GM12878 (cell line): ENCODE results near the gene HIF1AN. TPM values are rescaled to one million over a fixed set of nuclear protein-coding genes. Genes with fewer than 3 reads are reported as not detected.
A peak's percentile ranks its signal among the peaks of the same experiment; 100 is the strongest.

Experiments
- ATAC-seq: fragments of 200-7000 bp; cut with Tn5 transposase; 3 replicates; pipeline ENCODE4 v1.9.1; 2020; ENCODE audit warnings: mild to moderate bottlenecking, moderate library complexity
- BruUV-seq: library from RNA; stranded (reverse); fragments of 400-500 nt; replicated peaks from 2 replicates; lab custom pipeline; 2021; lab: Mats Ljungman, UMichigan
- CTCF ChIA-PET: fragments of 300-600 bp; sonication (Branson Sonifier 250); formaldehyde crosslinking; extraction: SDS; loops from one replicate; lab custom pipeline; 2021; ENCODE audit warnings: inconsistent platforms; lab: Yijun Ruan, JAX
- POLR2A ChIA-PET: fragments of 350-600 bp; formaldehyde crosslinking; extraction: SDS; loops from one replicate; lab custom pipeline; 2021; ENCODE audit warnings: inconsistent platforms; lab: Charles Lee
- RAD21 ChIA-PET: fragments of 300-600 bp; sonication (Branson Sonifier 250); formaldehyde crosslinking; loops from one replicate; lab custom pipeline; 2023; ENCODE audit warnings: antibody characterized with exemption; ENCODE audit not compliant: unreplicated experiment; lab: Charles Lee
- SMC1A ChIA-PET: fragments of 300-600 bp; sonication (Branson Sonifier 250); formaldehyde crosslinking; loops from one replicate; lab custom pipeline; 2023; ENCODE audit not compliant: unreplicated experiment, uncharacterized antibody; lab: Charles Lee
- DNase-seq: peaks from one replicate; pipeline ENCODE4 v3.0.0-alpha.2; 2011; ENCODE audit warnings: low read depth, low spot score
- FAIRE-seq: peaks from 3 replicates; lab custom pipeline; 2011; peaks lifted over from hg19 to GRCh38; lab: Jason Lieb, UNC
- H2AFZ ChIP-seq: 2 replicates; pipeline ENCODE4 v1.6.0; 2011; ENCODE audit warnings: low read depth, low read length, control low read depth; ENCODE audit not compliant: control insufficient read depth
- H3K27ac ChIP-seq: 2 replicates; pipeline ENCODE4 v1.5.1; 2011; ENCODE audit warnings: control low read depth; ENCODE audit not compliant: control insufficient read depth, insufficient read depth
- H3K27me3 ChIP-seq, 2 experiments: replicated peaks in 1 of 2; 2 replicates each; pipeline versions ENCODE4 v1.6.0 to v1.6.1; 2011; ENCODE audit warnings: low read length in 1 of 2; ENCODE audit not compliant: control insufficient read depth in 2 of 2, insufficient read depth in 2 of 2
- H3K36me3 ChIP-seq, 2 experiments: 2 replicates each; pipeline ENCODE4 v1.5.1; 2011; ENCODE audit warnings: low read length in 1 of 2; ENCODE audit not compliant: control insufficient read depth in 2 of 2, insufficient read depth in 2 of 2
- H3K4me1 ChIP-seq: 2 replicates; pipeline ENCODE4 v1.6.1; 2011; ENCODE audit warnings: mild to moderate bottlenecking, low read length, moderate library complexity, mixed read lengths; ENCODE audit not compliant: control insufficient read depth, insufficient read depth
- H3K4me2 ChIP-seq: 2 replicates; pipeline ENCODE4 v1.6.0; 2011; ENCODE audit warnings: control low read depth; ENCODE audit not compliant: control insufficient read depth, insufficient read depth
- H3K4me3 ChIP-seq: fragments of 200-600 bp; sonication (generic); 2 replicates; pipeline ENCODE4 v1.5.1; 2016
- H3K79me2 ChIP-seq: 2 replicates; pipeline ENCODE4 v1.6.0; 2011; ENCODE audit warnings: low read length; ENCODE audit not compliant: control insufficient read depth, insufficient read depth
- H3K9ac ChIP-seq: 2 replicates; pipeline ENCODE4 v1.8.0; 2011; ENCODE audit warnings: low read length, control low read depth, mixed read lengths; ENCODE audit not compliant: control insufficient read depth, insufficient read depth
- H3K9me3 ChIP-seq: replicated peaks from 3 replicates; pipeline ENCODE4 v1.5.1; 2011; ENCODE audit warnings: mild to moderate bottlenecking, low read length; ENCODE audit not compliant: control insufficient read depth, insufficient read depth
- H4K20me1 ChIP-seq: 2 replicates; pipeline ENCODE4 v1.6.0; 2011; ENCODE audit not compliant: control insufficient read depth, insufficient read depth
- CTCF ChIP-seq, 3 experiments: IDR thresholded peaks in 2 of 3; conservative IDR thresholded peaks in 1 of 3; 2 replicates each; pipeline ENCODE4 v1.5.1; 2011; ENCODE audit warnings: low read depth in 3 of 3, low read length in 3 of 3, mild to moderate bottlenecking in 3 of 3, control low read depth in 2 of 3, moderate library complexity in 2 of 3, inconsistent platforms in 1 of 3, mixed read lengths in 1 of 3; ENCODE audit not compliant: control insufficient read depth in 2 of 3, insufficient read depth in 1 of 3; ENCODE audit errors: extremely low read depth in 1 of 3
- HDGF ChIP-seq: fragments of 450-650 bp; IDR thresholded peaks from 2 replicates; pipeline ENCODE4 v1.6.1; 2016; ENCODE audit warnings: antibody characterized with exemption
- JUNB ChIP-seq: IDR thresholded peaks from 2 replicates; pipeline ENCODE4 v1.6.1; 2016; ENCODE audit warnings: antibody characterized with exemption, mild to moderate bottlenecking
- SIX5 ChIP-seq: IDR thresholded peaks from 2 replicates; pipeline ENCODE4 v1.6.1; 2011; ENCODE audit warnings: mild to moderate bottlenecking, low read depth, low read length, moderate library complexity; ENCODE audit not compliant: severe bottlenecking
- WRNIP1 ChIP-seq: IDR thresholded peaks from 2 replicates; pipeline ENCODE4 v1.6.1; 2011; ENCODE audit warnings: low read depth, low read length, improper control_type of control experiment, borderline replicate concordance
- ZSCAN29 ChIP-seq: fragments of 450-650 bp; IDR thresholded peaks from 2 replicates; pipeline ENCODE4 v1.6.1; 2017; ENCODE audit warnings: mild to moderate bottlenecking, moderate library complexity
- WGBS: methylation state at CpG from one replicate; pipeline ENCODE4 v1.1.6; 2016; ENCODE audit warnings: low lambda C conversion rate; ENCODE audit not compliant: insufficient replicate concordance, insufficient coverage; ENCODE audit errors: missing lambda C conversion rate; 5-methylcytosine and 5-hydroxymethylcytosine counted together
- in situ Hi-C: fragments of 300-500 bp; cut with MboI; formaldehyde crosslinking; loops from 9 replicates; pipeline ENCODE4 v1.14.3; 2018; ENCODE audit warnings: mixed read lengths
- intact Hi-C: fragments of 100-400 bp; cut with micrococcal nuclease; formaldehyde crosslinking; loops from one replicate; pipeline ENCODE4 v1.14.2; 2022; ENCODE audit not compliant: unreplicated experiment
- polyA plus RNA-seq, 11 experiments: library from polyadenylated mRNA; depleted of rRNA in 4 of 11; unstranded in 6 of 11; stranded (reverse) in 5 of 11; fragments of >200 nt; fragmentation: Nextera tagmentation in 4 of 11; fragmentation: Illumina TruSeq in 1 of 11; extraction: Ambion mirVana in 4 of 11; extraction: Trizol in 1 of 11; gene quantifications; 1 replicate in 1 of 11; 2 replicates in 10 of 11; pipeline versions ENCODE4 v1.2.1 to v1.2.3, GENCODE V29; 2011 to 2016; ENCODE audit warnings: inconsistent platforms in 2 of 11, missing spikeins in 2 of 11, low read depth in 1 of 11
- total RNA-seq, 4 experiments: library from RNA; depleted of rRNA in 3 of 4; stranded (reverse); fragments of >200 nt in 3 of 4; fragmentation: Illumina TruSeq in 1 of 4; extraction: Trizol in 1 of 4; gene quantifications; 2 replicates each; pipeline versions ENCODE4 v1.2.1 to v1.2.3, GENCODE V29; 2013 to 2021

HIF1AN gene
- total and polyA plus RNA-seq, 10 of the 15 experiments (the other 5 are each of a cell fraction or from before 2014, with no cell fraction given) = 1.9 to 37.2 (median 15.2) TPM

GRCh38 chr10:100516847-100517246 lies 18.9 kb upstream of the HIF1AN start:
- Histone ChIP-seq H3K79me2 (no peaks in the 10 kb centered on the region), H3K4me2 (no peak overlapping the region), H3K4me3 (no peak overlapping the region), H2AFZ (no peak overlapping the region), H4K20me1 (no peaks in the 10 kb centered on the region), H3K36me3 (no peaks in the 10 kb centered on the region; a peak in 2 of 4 replicates), H3K27me3 (no peaks in the 10 kb centered on the region), H3K9ac (no peak overlapping the region), H3K9me3 (no peaks in the 10 kb centered on the region), H3K27ac (no peak overlapping the region), H3K4me1 (no peaks in the 10 kb centered on the region)
- CTCF ChIA-PET = interaction anchor here (0.7 to 3.5 kb wide), 11 partner anchors 8 to 670 kb away, joined by 3 to 49 read pairs (median 28); partner anchors contain the start of genes HIF1AN and SCD
- no peak for FAIRE-seq
- RAD21 ChIA-PET = interaction anchor here (1.0 kb wide), 1 partner anchor 39 kb away, joined by 3 read pairs; no protein-coding TSS in a partner anchor
- BruUV-seq = no TSS peak
- 97% methylated on average over 2 of the region's 2 CpGs for WGBS
- SMC1A ChIA-PET = interaction anchor here (2.4 to 3.8 kb wide), 2 partner anchors 10 to 139 kb away, joined by 5 to 23 read pairs; no protein-coding TSS in a partner anchor
- POLR2A ChIA-PET = no interaction called here
- no peak for DNase-seq
- intact Hi-C loops (no loop called here), in situ Hi-C loops (no loop called here)
- TF ChIP-seq WRNIP1 (no peak), HDGF (no peak), SIX5 (no peak), JUNB (no peak), CTCF (IDR thresholded peaks at IDR 0.05 in 2 of 3, conservative IDR thresholded peaks at IDR 0.05 in 1 of 3; ENCODE audit: control insufficient read depth in 2 of 3, extremely low read depth in 1 of 3, insufficient read depth in 1 of 3, low read depth in 3 of 3, low read length in 3 of 3) (peak; percentile 5 to 11 (median 7); a peak in 1 of 6 replicates), ZSCAN29 (no peak)
- ATAC-seq = peak; percentile 30; the same call in 1 of the 3 replicates
